Fibroblast of lung (primary cell): ENCODE measurements around the gene MOCS3.

Experiments used
- CTCF ChIP-seq, 2 donors: IDR thresholded peaks in 1 of 2; conservative IDR thresholded peaks in 1 of 2; 1 replicate in 1 of 2; 2 replicates in 1 of 2; pipeline ENCODE4 v1.5.1; 2011 to 2012; ENCODE audit warnings: low read length in 2 of 2, control low read depth in 1 of 2, inconsistent platforms in 1 of 2, low read depth in 1 of 2, mild to moderate bottlenecking in 1 of 2
- EZH2 ChIP-seq: IDR thresholded peaks from 2 replicates; pipeline ENCODE4 v1.5.1; 2012; ENCODE audit warnings: low read length, control low read depth, mild to moderate bottlenecking; ENCODE audit errors: missing control alignments

- TF ChIP-seq CTCF (conservative IDR thresholded peaks at IDR 0.05 in 1 of 2, IDR thresholded peaks at IDR 0.05 in 1 of 2; ENCODE audit: low read depth in 1 of 2, low read length in 2 of 2) (no peak), EZH2 (no peak)
These were observed at the start of gene MOCS3 for GRCh38 chr20:50958615-50959542.
